ENCODE measurements around the gene TSPAN18.

DNA sequence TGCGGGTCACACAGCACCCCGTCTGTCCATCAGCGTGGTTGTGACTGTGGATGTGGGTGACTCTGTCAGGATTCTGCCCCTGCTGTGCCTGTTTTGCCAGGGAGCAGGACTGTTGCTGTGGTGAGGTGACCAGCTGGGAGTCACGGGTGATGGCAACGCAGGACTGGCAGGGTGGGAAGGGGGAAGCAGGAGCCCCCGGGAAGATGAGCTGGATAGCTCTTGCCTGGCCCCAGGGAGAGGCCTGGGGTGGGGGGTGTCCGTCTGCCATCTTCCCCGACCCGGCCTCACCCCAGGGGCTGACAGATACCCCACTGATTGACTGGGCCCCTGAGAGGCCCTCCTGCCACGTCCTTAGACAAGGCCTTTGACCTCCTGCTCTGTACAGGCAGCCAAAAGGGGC lies 34.3 kb upstream of the TSPAN18 start:
- TF ChIP-seq, protein P1, sequence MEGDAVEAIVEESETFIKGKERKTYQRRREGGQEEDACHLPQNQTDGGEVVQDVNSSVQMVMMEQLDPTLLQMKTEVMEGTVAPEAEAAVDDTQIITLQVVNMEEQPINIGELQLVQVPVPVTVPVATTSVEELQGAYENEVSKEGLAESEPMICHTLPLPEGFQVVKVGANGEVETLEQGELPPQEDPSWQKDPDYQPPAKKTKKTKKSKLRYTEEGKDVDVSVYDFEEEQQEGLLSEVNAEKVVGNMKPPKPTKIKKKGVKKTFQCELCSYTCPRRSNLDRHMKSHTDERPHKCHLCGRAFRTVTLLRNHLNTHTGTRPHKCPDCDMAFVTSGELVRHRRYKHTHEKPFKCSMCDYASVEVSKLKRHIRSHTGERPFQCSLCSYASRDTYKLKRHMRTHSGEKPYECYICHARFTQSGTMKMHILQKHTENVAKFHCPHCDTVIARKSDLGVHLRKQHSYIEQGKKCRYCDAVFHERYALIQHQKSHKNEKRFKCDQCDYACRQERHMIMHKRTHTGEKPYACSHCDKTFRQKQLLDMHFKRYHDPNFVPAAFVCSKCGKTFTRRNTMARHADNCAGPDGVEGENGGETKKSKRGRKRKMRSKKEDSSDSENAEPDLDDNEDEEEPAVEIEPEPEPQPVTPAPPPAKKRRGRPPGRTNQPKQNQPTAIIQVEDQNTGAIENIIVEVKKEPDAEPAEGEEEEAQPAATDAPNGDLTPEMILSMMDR (IDR thresholded peaks at IDR 0.05; ENCODE audit: low read length) = no peak
- no peak for TF ChIP-seq EZH2 (IDR thresholded peaks at IDR 0.05; ENCODE audit: borderline replicate concordance, low read length)

Data from OCI-LY1 (cell line).